Ovary (tissue), 1 donor: Measurements from ENCODE around the gene KCNIP4.

Source experiments
- EP300 ChIP-seq: sonication (generic); formaldehyde crosslinking; IDR thresholded peaks from one replicate; pipeline ENCODE4 v1.6.1; 2017; ENCODE audit warnings: antibody characterized with exemption
- POLR2A ChIP-seq: fragments of 450-650 bp; IDR thresholded peaks from one replicate; pipeline ENCODE4 v1.6.1; 2017; ENCODE audit warnings: antibody characterized with exemption, mild to moderate bottlenecking, moderate library complexity

DNA sequence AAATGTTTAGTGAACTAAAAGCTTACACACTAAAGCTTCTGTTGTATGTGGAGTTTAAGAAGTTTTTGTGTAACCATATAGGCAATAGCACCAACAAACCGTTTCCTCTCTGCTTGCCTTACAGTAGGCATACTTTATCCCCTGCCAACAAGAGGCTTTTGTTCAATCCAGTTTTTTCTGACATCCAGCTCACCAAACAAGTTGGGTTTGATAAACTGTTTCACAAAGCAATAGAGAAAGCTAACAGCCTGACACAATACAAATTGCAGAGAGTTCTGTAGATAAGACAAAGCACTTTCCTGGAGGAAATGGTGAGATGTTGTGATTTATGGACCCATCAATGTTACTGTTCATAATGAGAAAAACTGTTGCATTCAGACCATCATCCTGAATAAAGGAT lies 1194.5 kb downstream of the KCNIP4 start:
- TF ChIP-seq POLR2A: no peak
- no peak for TF ChIP-seq EP300
